Keratinocyte (primary cell): ENCODE results near the gene TRPM2.

ENCODE experiments used
- EZH2 ChIP-seq: IDR thresholded peaks from one replicate; pipeline ENCODE4 v1.6.1; 2012; ENCODE audit warnings: inconsistent platforms, mild to moderate bottlenecking, low read length, moderate library complexity
- TF ChIP-seq, protein P1 (sequence below), 3 experiments: IDR thresholded peaks in 1 of 3; conservative IDR thresholded peaks in 1 of 3; optimal IDR thresholded peaks in 1 of 3; 2 replicates in 2 of 3; 3 replicates in 1 of 3; pipeline versions ENCODE3 to v1.5.1; 2011; ENCODE audit warnings: low read length in 3 of 3, mild to moderate bottlenecking in 3 of 3, moderate library complexity in 2 of 3, control low read depth in 1 of 3, inconsistent platforms in 1 of 3; ENCODE audit not compliant: insufficient read depth in 2 of 3; ENCODE audit errors: extremely low read depth in 1 of 3

DNA sequence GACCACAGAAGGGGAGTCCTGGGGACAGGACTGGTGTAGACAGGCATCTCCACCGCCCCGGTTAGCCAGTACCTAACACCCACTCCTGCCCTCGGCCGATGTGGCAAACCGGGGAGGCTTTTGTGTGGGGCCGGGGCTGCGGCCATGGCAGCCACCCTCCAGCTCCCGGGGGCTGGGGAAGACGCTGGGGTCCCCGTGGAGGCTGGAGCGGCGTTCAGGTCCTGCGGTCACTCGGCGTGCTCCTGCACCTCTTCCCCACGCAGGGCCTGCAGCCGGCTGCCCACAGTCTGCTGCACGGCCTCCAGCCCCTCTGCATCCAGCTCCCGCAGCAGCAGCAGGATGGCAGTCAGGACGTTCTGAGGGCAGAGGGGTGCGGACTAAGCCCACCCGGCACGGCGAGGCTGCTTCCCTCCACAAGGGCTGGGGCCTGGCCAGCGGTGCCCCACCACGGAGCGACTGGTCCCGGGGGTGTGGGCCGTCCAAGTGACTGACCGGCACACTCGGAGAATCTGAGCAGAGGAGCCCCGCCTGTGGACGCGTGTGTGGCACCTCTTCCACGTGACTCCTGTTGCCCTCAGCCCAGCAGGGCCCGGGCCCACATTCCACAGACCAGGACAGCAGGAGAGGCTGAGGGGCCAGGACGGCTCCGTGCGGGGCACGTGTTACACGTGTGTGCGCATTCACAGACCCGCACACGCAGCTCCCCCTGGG, 23.3 kb upstream of the TRPM2 start:
- TF ChIP-seq, protein P1, sequence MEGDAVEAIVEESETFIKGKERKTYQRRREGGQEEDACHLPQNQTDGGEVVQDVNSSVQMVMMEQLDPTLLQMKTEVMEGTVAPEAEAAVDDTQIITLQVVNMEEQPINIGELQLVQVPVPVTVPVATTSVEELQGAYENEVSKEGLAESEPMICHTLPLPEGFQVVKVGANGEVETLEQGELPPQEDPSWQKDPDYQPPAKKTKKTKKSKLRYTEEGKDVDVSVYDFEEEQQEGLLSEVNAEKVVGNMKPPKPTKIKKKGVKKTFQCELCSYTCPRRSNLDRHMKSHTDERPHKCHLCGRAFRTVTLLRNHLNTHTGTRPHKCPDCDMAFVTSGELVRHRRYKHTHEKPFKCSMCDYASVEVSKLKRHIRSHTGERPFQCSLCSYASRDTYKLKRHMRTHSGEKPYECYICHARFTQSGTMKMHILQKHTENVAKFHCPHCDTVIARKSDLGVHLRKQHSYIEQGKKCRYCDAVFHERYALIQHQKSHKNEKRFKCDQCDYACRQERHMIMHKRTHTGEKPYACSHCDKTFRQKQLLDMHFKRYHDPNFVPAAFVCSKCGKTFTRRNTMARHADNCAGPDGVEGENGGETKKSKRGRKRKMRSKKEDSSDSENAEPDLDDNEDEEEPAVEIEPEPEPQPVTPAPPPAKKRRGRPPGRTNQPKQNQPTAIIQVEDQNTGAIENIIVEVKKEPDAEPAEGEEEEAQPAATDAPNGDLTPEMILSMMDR (optimal IDR thresholded peaks at IDR 0.05 in 1 of 3, IDR thresholded peaks at IDR 0.05 in 1 of 3, conservative IDR thresholded peaks at IDR 0.05 in 1 of 3; ENCODE audit: extremely low read depth in 1 of 3, insufficient read depth in 2 of 3, low read length in 3 of 3), result no peak
- TF ChIP-seq EZH2, result no peak
